GF-D8 (cell line): ENCODE results near the gene NMRAL1.
A peak's percentile ranks its signal among the peaks of the same experiment; 100 is the strongest.

Experiments used
- DNase-seq: peaks from one replicate; lab custom pipeline; 2025; lab: John Stamatoyannopoulos, UW

Gene NMRAL1

DNA sequence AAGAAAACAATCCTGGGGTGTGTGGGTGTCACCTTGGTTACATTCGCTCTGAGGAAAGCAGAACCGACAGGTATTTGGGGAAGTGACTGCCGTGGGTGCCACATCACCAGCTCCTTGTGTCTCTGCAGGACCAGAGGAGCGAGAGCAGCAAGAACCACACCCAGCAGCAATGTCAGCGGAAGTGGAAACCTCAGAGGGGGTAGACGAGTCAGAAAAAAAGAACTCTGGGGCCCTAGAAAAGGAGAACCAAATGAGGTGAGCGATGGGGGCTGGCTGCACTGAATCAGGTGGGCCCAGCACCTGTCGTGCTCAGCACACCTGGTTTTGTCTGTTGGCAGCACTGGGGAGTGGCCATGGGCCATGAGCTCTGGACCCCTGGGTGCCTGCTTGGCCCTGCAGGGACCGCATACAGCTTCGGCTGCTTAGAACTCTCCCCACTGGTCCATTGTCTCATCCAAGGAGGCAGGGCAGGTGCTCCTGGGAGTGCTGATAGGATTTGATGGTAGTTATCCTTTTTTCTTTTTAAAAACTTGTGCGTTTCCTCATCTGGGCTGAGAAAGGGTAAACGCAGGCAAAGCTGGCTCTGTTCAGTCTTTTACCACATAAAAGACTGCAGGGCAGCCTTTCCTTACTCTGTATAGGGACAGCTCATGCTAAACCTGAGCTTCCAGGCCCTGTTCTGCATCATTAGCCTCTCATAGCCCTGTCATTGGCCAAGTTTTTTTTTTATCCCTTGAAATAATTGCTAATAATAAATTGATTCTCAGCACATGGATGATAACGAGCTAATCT lies 31.1 kb upstream of the NMRAL1 start:
- DNase-seq, result peak; percentile 51

DNA sequence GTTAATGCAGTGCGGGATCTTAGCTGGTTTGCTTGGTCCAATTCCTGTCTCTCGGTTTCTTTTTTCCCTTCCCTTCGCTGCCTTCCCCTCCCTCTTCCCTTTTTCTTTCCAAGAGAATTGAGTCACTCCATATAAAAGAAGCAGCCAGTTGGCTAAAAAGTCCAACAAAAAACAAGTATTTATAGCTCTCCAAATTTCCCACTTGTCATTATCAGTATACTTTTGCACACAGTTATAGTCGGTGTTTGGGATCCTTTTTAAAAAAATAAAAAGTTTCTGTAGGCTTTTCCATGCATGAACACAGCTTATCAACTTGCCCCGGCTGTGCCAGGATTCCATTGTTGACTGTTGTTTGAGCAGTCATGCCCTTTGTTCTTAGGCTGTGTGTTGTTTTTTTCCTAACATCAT lies 26.6 kb upstream of the NMRAL1 start:
- no peak for DNase-seq

- DNase-seq, result no peak
Observed at GRCh38 chr16:4500272-4500671, 25.8 kb upstream of the NMRAL1 start.

- no peak for DNase-seq
Observed at GRCh38 chr16:4499196-4499555, 24.8 kb upstream of the NMRAL1 start.

- DNase-seq, result no peak
Observed at GRCh38 chr16:4498546-4499195, 24.2 kb upstream of the NMRAL1 start.

- DNase-seq, result no peak
Observed at GRCh38 chr16:4496305-4496704, 21.9 kb upstream of the NMRAL1 start.

GRCh38 chr16:4495766-4496165 lies 21.3 kb upstream of the NMRAL1 start:
- no peak for DNase-seq

- no peak for DNase-seq
Observed at GRCh38 chr16:4494746-4495490, 20.5 kb upstream of the NMRAL1 start.

- DNase-seq, result no peak
Observed at GRCh38 chr16:4491898-4492297, 17.5 kb upstream of the NMRAL1 start.

- no peak for DNase-seq
Observed at GRCh38 chr16:4489030-4489429, 14.6 kb upstream of the NMRAL1 start.

DNA sequence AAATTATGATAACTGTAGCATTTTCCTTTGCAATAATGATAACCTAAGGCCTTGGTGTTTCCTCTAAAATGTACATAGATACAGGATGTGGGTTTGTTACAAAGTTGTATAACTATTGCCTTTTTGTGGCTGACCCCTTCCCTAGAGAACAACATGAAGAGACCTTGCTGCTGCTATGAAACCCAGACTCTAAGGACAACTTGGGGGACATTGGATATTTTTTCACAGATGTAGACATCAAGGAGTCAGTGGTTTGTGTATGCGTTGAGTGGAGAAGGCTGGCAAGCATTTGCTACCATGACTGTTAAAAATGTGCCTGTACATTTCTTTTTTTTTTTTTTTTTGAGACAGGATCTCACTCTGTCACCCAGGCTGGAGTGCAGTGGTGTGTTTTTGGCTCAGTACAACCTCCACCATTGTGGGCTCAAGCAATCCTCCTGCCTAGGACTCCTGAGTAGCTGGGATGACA lies 14.1 kb upstream of the NMRAL1 start:
- DNase-seq, result no peak

GRCh38 chr16:4487955-4488498 lies 13.6 kb upstream of the NMRAL1 start:
- DNase-seq, result no peak

- DNase-seq, result no peak
Observed at GRCh38 chr16:4486126-4486893, 11.9 kb upstream of the NMRAL1 start.

GRCh38 chr16:4481963-4482362 lies 7.5 kb upstream of the NMRAL1 start:
- no peak for DNase-seq

- no peak for DNase-seq
Observed at GRCh38 chr16:4481526-4481925, 7.1 kb upstream of the NMRAL1 start.

DNA sequence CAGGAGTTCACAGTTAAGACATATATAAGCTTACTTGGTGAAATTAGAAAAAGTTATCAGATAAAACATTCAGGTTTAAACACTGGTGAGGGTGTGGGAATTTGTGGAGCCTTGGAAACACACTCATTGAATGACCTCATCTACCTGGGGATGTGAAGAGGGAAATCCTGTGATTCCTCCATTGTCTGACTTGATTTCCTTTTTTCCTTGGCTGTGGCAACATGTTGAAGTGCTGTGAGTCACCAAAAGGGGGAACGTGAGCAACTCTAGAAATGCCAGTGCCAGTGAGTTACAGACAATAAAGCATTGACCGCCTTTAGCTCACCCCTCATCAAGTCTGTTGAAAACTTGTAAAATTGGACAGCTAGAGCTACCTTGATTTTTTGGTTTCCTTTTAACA lies 3.5 kb upstream of the NMRAL1 start:
- DNase-seq, result no peak

GRCh38 chr16:4475880-4476788 lies 1.7 kb upstream of the NMRAL1 start, which contains the start of gene HMOX2:
Gene HMOX2, plus strand, starts transcription at chr16:4476398. Its CDS starts 29,127 bp downstream, at chr16:4505525.
- peak; percentile 83 for DNase-seq

DNA sequence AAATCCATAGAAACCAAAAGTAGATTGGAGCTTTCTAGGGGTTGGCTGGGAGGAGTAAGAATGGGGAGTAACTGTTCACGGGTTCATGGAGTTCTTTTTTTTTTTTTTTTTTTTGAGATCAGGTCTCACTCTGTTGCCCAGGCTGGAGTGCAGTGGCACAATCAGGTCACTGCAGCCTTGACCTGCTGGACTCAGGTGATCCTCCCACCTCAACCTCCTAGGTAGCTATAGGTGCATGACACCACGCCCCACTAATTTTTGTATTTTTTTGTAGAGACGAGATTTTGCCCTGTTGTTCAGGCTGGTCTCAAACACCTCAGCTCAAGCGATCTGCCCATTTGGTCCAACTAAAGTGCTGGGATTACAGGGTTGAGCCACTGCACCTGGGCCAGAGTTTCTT lies 1.5 kb downstream of the NMRAL1 start:
- DNase-seq, result no peak

- no peak for DNase-seq
Observed at GRCh38 chr16:4471869-4472268, 2.6 kb downstream of the NMRAL1 start.

DNA sequence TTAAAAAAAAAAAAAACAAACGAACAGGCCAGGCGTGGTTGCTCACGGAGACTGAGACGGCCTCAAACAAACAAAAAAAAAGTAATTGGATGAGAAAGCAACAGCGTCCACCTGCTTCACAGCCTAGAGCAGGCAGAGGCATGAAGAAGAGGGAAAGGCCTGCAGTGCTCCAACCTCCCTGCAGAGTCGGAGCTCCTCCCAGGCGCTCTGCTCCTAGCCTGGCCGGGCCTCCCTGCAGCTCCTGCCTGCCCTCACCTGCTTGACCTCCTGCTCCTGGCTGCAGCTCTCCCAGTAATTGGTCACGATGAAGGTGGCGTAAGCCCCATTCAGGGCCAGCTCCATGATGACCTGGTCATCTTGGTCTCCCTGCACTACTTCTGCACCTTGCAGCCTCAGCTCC lies 5.5 kb downstream of the NMRAL1 start:
- no peak for DNase-seq

DNA sequence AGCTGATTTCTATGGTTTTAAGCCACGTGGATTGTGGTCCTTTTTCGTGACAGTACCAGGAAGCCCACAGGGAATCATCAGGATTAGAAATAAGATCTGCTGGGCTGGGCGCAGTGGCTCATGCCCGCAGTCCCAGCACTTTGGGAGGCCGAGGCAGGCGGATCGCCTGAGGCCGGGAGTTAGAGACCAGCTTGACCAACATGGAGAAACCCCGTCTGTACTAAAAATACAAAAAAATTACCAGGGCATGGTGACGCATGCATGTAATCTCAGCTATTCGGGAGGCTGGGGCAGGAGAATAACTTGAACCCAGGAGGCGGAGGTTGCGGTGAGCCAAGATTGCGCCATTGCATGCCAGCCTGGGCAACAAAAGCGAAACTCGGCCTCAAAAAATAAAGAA lies 6.5 kb downstream of the NMRAL1 start:
- DNase-seq, result no peak
